ENCODE measurements around the gene TSGA10. TPM values are rescaled to one million over a fixed set of nuclear protein-coding genes. Genes with fewer than 3 reads are reported as not detected.

The TSGA10 gene
- total and polyA plus RNA-seq, 2 experiments from 2014 or later, result 6.4 to 24.2 TPM

- H3F3A ChIP-seq (replicated peaks; ENCODE audit: low read depth), result no peaks in the 10 kb centered on the region; the same call in 1 of the 2 replicates
- H4K20me1 ChIP-seq (replicated peaks; ENCODE audit: insufficient read depth), result no peaks in the 10 kb centered on the region
- peak overlapping the region; percentile 85 for H3K4me3 ChIP-seq
- no peak overlapping the region; the same call in 1 of the 2 replicates for H3K27ac ChIP-seq (ENCODE audit: low read depth)
- DNase-seq (ENCODE audit: low spot score), result peak; percentile 68
- peak overlapping the region; percentile 92 for H2AFZ ChIP-seq
- ATAC-seq, result no peak
- peaks cover 16% of the 10 kb centered on the region for H3K79me2 ChIP-seq (replicated peaks; ENCODE audit: insufficient read depth)
- H3K4me1 ChIP-seq (ENCODE audit: insufficient read depth), result peaks cover 17% of the 10 kb centered on the region
- Mint-ChIP-seq H3K27ac (peak overlapping the region; percentile 89), H3K9me3 (peaks cover 34% of the 10 kb centered on the region), H3K27me3 (ENCODE audit: insufficient read depth, low read depth, poor library complexity) (peaks cover 11% of the 10 kb centered on the region), H3K4me3 (peak overlapping the region; percentile 94), H3K4me1 (peaks cover 9% of the 10 kb centered on the region; the same call in 2 of the 3 replicates), H3K36me3 (ENCODE audit: low read depth) (peaks cover 36% of the 10 kb centered on the region)
- peak overlapping the region; percentile 84 for H3K4me2 ChIP-seq
- H3K27me3 ChIP-seq (ENCODE audit: insufficient read depth), result 0 out of 2 replicates have a peak, but pooled peaks cover 7% of the 10 kb centered on the region
- no peak for TF ChIP-seq EZH2 (IDR thresholded peaks at IDR 0.05; ENCODE audit: low read depth, unreplicated experiment)
- no peak for TF ChIP-seq CREB1 (CRISPR knock-in tag; IDR thresholded peaks at IDR 0.05; ENCODE audit: low read depth)
- no peak for TF ChIP-seq JUNB (IDR thresholded peaks at IDR 0.05; ENCODE audit: unreplicated experiment)
- no peak for TF ChIP-seq ZNF331 (CRISPR knock-in tag; IDR thresholded peaks at IDR 0.05; ENCODE audit: low read depth)
- TF ChIP-seq ZNF114 (CRISPR knock-in tag; IDR thresholded peaks at IDR 0.05), result no peak
- no peak for TF ChIP-seq CTCF (conservative IDR thresholded peaks at IDR 0.05; ENCODE audit: low read depth in 2 of 2)
- TF ChIP-seq POLR2AphosphoS5 (IDR thresholded peaks at IDR 0.05; ENCODE audit: low read depth), result no peak
- no peak for TF ChIP-seq NANOG (IDR thresholded peaks at IDR 0.05; ENCODE audit: borderline replicate concordance)
- TF ChIP-seq REST (IDR thresholded peaks at IDR 0.05; ENCODE audit: unreplicated experiment), result no peak
- no peak for TF ChIP-seq ETS1 (IDR thresholded peaks at IDR 0.05)
- no peak for TF ChIP-seq STAT1 (IDR thresholded peaks at IDR 0.05; ENCODE audit: unreplicated experiment)
- TF ChIP-seq EZH2phosphoT487 (IDR thresholded peaks at IDR 0.05; ENCODE audit: unreplicated experiment), result no peak
- TF ChIP-seq ZNF462 (CRISPR knock-in tag; IDR thresholded peaks at IDR 0.05), result no peak
- H3K9me2 ChIP-seq (ENCODE audit: insufficient read depth), result no peaks in the 10 kb centered on the region; the same call in 1 of the 2 replicates
- H3K36me3 ChIP-seq (ENCODE audit: insufficient read depth), result 0 out of 2 replicates have a peak, but pooled peaks cover 3% of the 10 kb centered on the region
Measured at GRCh38 chr2:99140056-99140859, 14.5 kb downstream of the TSGA10 start.

All from GM23338 (cell line).